NCI-H82 treated with DMSO at 0.1 percent for 48 hours (cell line): ENCODE results near the gene SMYD3.
"Not testable (repeated sequence)": the region's sequence is repeated elsewhere in the genome, so short reads cannot be mapped to it uniquely, and the experiment has no call there.

ENCODE experiments used
- DNase-seq: peaks from one replicate; lab custom pipeline; 2025; ENCODE audit not compliant: unreplicated experiment; lab: John Stamatoyannopoulos, UW

The SMYD3 gene

DNA sequence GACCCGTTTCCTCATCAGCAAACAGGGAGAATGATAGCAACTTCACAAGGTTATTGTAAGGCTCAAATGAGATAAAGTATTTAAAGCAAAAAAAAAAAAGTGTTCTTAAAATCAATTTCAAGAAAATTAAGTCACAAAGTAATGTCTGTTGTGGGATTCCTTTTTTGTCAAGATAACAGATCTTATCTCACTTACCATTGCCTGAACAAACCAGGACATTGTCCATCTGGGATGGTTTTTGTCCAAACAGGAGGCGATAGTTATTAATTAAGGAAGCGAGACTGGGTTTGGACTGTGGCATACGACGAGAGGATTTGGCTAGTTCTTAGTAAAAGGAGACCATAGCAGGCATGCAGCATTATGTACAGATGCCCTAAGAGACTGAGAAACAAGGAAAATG, 458.4 kb downstream of the SMYD3 start:
- DNase-seq, result no peak

DNA sequence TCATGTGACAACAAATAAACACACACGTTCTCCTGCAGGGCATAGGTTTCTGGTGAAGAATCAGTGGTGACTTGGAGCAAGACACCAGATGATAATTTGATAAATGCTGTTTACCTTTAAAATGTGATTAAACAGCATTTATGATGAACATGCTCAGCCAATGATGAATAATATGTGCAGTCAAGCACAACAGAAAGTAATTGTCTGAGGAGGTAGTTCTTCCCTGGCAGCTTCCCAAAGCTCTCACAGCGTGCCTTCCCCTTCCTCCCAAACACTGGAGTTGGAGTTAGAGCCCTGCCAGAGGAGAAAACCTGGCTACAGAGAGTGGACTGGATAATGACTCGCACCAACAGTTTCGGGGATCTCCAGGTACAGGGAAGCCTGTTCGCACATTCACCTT, 463.5 kb downstream of the SMYD3 start:
- no peak for DNase-seq

GRCh38 chr1:246041360-246041759, 465.7 kb downstream of the SMYD3 start:
- no peak for DNase-seq

DNA sequence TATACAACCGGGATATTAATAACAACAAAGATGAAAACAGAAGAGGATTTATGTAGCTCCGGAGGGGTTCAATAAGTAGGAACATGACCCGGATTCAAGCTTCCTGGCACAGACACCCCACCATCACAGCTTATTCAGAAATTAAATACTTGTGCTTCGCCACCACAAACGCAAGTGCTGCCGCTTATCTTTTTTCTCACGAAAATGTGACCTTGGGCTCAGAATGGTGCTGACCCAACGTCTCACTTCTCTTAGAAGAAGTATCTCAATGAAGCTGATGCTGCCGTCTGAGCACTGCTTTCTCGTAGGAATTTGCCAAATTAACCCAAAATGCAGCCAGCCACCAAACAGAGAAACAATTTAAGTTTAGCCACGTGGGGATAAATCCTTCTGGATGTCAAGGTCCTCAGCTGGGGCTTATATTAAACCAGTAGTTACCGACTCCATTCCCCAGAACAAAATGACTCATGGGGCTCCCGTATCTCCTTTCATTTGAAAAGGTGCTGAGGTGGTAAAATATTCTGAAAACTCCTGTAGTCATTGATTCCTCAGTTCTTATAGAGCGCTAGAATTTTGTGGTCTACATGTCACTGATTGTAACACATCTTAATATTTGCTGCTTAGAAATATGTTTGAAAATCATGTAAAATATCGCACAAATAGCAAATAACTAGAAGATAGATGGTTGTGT, 466.7 kb downstream of the SMYD3 start:
- DNase-seq, result no peak

DNA sequence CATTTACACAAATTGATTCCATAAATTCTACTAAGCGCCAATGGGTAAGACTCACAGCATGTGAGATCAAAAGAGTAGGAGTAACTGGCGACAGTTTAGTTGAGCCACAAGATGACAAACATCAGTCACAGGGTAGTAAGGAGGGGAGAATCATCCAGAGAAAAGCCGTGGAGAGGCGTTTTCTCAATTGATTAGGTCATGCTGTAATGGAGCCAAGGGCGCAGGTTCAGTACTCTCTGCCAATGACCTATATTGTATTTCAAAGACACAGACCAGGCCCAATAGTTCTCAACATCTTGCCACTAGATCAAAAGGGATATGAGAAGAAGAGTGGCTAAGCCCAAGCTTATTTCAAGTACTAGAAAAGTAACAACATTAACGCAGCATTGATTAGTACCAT, 467.5 kb downstream of the SMYD3 start:
- no peak for DNase-seq

DNA sequence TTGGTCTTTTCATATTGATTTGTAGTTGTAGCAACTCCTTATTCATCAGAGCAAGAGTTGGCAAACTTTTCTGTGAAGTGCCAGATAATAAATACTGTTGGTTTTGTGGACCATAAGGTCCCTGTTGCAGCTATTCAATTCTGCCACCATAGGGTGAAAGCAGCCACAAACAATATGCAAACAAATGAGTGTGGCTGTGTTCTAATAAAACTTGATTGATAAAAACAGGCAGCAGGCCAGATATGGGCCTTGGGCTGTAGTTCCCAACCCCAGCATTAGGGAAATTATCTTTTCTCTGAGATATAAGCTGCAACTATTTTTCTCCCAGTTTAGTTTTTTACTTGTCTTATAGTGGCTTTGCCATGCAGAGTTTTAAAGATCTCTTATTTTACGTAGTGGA, 469.2 kb downstream of the SMYD3 start:
- DNase-seq, result no peak

- no peak for DNase-seq
Measured at GRCh38 chr1:246036175-246036574, 470.9 kb downstream of the SMYD3 start.

- DNase-seq, result no peak
Measured at GRCh38 chr1:246035060-246035541, 472.0 kb downstream of the SMYD3 start.

- no peak for DNase-seq
Measured at GRCh38 chr1:246034630-246035029, 472.4 kb downstream of the SMYD3 start.

GRCh38 chr1:246032984-246033383, 474.1 kb downstream of the SMYD3 start:
- no peak for DNase-seq

- DNase-seq, result no peak
Measured at GRCh38 chr1:246032031-246032551, 475.0 kb downstream of the SMYD3 start.

- no peak for DNase-seq
Measured at GRCh38 chr1:246029616-246030015, 477.5 kb downstream of the SMYD3 start.

DNA sequence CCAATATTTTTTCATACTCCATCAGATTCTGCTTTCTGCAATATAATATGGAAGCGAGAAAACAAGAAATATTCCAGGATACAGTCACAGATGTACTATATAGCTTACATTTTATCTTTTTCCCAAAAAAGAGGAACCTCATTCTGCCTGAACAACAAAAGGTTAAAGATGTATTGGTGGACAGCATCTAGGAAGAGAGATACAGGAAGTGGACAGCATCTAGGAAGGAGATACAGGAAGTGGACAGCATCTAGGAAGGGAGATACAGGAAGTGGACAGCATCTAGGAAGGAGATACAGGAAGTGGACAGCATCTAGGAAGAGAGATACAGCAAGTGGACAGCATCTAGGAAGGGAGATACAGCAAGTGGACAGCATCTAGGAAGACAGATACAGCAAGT, 483.0 kb downstream of the SMYD3 start:
- not testable (repeated sequence) for DNase-seq

DNA sequence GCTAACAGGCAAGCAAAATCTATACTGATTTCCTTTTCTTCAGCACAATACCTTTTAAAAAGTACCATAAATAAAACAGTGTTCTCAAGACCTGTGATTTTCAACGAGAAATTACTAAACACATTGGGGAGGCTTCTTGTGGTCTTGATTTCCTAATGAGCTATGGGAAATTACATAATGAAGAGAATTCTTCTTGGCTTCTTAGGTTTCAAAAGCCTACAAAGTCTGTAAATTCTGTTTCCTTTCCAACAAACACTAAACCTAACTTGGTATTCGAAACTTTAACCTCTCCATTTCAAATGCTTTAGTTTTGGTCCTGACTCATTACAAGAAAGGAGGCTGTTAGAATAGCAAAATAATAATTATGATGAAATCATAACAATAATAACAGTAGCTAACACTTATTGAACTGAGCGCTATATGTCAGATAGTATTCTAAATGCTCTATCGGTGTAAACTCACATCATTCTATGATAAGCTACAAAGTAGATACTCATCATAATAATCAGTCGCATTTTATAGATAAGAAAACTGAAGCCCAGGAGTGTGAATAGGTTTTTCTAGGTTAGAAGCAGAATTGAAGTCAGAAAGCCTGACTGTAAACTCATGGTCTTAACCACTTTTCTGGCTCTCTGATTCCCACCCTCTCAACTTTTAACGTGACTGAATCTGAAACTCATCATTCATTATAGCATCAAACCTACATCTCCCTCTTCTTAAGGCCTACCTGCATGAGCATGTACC, 486.7 kb downstream of the SMYD3 start:
- DNase-seq, result no peak

DNA sequence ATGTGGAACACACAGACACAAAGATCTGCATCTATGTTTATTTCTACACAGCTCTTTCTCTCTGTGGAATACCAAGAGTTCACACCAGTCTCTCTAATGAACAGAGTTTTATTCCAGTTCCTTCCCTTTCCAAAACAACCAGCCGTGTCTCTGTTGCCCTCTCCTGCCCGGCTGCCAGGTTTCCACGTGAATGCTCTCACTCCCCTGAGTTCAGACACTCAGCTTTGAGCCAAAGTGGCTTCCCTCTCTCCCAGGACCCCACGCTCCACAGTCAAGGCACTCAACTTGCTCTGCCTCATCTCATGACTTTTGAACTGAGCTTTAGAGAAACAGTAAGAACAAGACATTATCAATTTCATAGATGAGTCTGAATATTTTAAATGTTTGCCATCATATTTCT, 488.9 kb downstream of the SMYD3 start:
- DNase-seq, result no peak

GRCh38 chr1:246012341-246012740, 494.7 kb downstream of the SMYD3 start:
- DNase-seq, result peak; percentile 36

DNA sequence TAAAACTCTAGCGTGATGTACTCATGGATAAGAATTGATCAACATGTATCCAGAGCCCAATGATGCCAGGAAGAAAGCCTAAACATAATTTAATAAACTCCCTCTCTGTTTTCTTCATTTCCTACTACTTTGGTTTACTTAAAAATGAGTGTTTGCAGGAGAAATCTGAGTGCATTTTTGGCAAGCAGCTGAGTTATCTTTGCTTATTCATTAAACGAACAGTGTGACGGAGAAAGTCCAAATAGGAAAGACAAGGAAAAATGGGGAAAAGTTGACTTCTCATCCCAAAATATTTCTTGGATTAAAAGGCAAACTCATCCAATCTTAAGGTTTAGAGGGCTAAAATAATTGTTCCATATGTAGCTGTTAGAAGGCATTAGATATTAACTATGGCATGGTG, 496.7 kb downstream of the SMYD3 start:
- no peak for DNase-seq

DNA sequence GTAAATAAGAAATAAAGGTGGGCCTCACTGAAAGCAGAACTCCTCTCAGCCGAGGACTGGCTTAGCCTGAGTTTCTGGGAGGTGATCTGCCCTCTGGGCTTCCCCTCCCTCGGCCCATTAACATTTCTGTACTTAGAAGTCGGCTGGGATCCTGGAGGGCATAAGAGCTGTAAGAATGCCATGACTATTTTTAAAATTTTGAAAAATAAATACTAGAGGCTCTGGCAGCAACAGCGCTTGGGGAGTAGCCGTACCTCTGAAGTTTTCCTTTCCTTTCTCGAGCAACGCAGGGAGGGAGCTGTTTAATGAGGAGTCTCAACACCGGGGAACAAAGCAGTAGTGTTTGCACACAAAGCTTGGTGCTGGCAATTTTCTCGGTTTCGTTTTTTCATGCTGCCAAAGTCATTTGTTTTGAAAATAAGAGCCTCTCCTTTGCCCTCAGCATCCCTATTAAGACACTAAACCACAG, 498.7 kb downstream of the SMYD3 start:
- DNase-seq, result no peak

DNA sequence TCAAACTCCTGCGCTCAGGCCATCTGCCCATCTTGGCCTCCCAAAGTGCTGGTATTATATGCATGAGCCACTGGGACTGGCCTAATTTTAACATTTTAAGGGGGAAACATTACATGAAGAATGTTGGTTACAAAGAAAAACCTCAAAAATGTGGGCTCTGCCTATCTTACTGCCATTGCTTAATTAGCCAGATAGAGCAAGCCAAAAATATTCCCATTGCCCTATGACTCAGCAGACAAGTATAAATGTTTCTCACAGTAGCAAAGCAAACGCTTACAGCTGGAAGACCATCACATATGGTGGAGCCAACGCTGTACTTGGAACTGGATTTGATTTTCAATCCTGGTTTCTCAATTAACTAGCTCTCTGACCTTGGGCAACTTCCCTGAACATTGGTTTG, 502.0 kb downstream of the SMYD3 start:
- no peak for DNase-seq

DNA sequence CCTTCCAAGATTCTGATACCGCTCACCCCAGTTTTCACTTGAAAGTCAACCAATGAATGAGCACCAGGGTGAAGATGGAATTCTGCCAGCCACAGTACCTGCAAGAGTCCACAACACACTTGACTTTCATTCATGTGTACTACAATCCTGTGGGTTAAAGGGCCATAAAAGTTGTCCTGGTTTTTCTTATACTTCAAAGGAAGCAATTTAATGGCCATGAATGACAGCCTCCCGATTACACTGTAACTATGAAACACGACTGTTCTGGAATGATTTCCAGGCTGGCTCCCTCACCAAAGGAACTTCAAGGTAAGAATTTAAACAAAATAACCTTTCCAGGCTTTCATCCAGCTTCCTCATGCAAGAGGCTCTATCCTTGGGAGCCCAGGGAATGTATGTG, 502.8 kb downstream of the SMYD3 start:
- DNase-seq, result no peak

- DNase-seq, result no peak
Measured at GRCh38 chr1:246003442-246003730, 503.7 kb downstream of the SMYD3 start.

GRCh38 chr1:246002725-246003441, 504.2 kb downstream of the SMYD3 start:
- DNase-seq, result peak; percentile 40
